ENCODE data around the gene PILRA. TPM values are rescaled to one million over a fixed set of nuclear protein-coding genes. Genes with fewer than 3 reads are reported as not detected.
"Not testable (repeated sequence)": the region's sequence is repeated elsewhere in the genome, so short reads cannot be mapped to it uniquely, and the experiment has no call there.

PILRA gene
- total RNA-seq, 1 donor from 2014 or later: 8.3 TPM

DNA sequence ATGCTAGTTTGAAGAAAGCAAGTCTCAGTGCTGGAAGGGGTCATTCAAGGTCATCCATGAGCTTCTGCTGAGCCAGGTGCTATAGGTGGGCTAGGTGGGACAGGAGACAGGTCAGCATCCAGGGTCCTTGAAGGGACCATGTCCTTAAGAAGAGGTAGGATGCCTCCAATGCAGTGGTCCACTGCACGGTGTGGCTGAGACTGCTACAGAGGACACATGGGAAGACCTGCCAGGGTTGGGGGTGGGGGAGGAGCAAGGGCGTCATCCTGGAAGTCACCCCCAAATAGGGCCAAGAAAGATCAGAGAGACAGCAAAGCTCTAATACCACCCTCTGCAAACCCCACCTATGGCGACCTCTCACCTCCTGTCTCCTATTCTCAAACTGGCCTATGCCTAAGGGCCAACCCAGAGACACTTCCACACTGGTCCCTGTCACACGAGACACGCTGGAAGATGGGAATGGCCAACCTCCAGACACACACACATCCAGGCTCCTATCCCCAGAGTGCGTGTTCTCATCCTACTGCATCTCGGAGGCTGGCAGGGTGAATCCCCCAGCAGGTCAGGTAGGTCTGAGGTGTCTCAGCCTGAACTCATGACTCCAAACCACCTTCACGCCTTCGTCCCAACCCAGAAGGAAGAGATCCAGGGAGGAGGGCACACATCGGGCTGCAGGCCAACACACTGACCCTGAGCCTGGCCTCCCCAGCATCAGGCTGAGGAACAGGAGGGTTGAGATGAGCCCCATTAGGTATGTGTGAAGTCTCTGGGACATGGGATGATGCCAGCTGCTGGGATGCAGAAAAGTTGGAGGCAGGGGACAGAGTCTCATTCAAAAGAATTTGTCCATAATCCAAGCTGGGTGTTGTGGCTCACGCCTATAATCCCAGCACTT lies 68.6 kb downstream of the PILRA start:
- TF ChIP-seq POLR2A (IDR thresholded peaks at IDR 0.05): no peak
- TF ChIP-seq CTCF (IDR thresholded peaks at IDR 0.05): no peak
- no peak for TF ChIP-seq POLR2AphosphoS5 (IDR thresholded peaks at IDR 0.05; ENCODE audit: insufficient read depth in 1 of 2, low read depth in 1 of 2)
- Histone ChIP-seq H3K4me3 (no peak overlapping the region), H3K36me3 (no peaks in the 10 kb centered on the region), H3K27me3 (no peaks in the 10 kb centered on the region), H3K9me3 (no peaks in the 10 kb centered on the region), H3K27ac (no peak overlapping the region), H3K4me1 (peaks cover 8% of the 10 kb centered on the region)
- intact Hi-C loops (cut with DNase I): no loop called here
- DNase-seq (ENCODE audit: extremely low spot score in 2 of 2): no peak

DNA sequence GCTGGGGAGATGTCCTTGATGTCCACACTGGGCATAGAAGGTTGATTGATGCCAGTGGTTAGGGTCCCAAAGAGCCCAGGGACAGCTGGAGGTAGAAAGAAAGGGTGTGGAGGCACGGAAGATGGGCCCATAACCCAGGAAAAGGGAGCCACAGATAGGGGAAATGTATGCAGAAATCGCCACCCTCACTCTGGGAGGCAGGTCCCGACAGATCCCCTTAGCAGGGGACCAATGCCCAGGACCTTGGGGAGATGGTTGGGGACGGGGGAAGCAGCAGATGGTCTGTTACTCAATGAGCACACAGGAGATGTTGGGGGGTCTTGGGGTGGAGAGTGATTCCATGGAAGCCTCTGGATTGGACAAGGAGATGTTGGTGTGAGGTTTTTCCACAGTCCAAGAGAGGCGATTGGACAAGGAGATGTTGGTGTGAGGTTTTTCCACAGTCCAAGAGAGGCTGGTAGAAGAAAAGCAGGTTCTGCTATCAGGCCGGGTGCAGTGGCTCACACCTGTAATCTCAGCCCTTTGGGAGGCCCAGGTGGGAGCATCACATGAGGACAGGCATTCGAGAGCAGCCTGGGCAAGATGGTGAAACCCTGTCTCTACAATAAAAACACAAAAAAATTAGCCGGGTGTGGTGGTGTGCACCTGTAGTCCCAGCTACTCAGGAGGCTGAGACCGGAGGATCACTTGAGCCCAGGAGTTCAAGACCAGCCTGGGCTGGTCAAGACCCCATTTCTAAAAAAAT lies 70.0 kb downstream of the PILRA start:
- intact Hi-C loops (cut with DNase I): no loop called here
- Histone ChIP-seq H3K4me1 (peaks cover 5% of the 10 kb centered on the region), H3K4me3 (no peak overlapping the region), H3K27me3 (no peaks in the 10 kb centered on the region), H3K9me3 (no peaks in the 10 kb centered on the region), H3K36me3 (no peaks in the 10 kb centered on the region), H3K27ac (peak overlapping the region; percentile 35)
- no peak for DNase-seq (ENCODE audit: extremely low spot score in 2 of 2)
- TF ChIP-seq CTCF (IDR thresholded peaks at IDR 0.05): no peak
- no peak for TF ChIP-seq POLR2A (IDR thresholded peaks at IDR 0.05)
- no peak for TF ChIP-seq POLR2AphosphoS5 (IDR thresholded peaks at IDR 0.05; ENCODE audit: insufficient read depth in 1 of 2, low read depth in 1 of 2)

DNA sequence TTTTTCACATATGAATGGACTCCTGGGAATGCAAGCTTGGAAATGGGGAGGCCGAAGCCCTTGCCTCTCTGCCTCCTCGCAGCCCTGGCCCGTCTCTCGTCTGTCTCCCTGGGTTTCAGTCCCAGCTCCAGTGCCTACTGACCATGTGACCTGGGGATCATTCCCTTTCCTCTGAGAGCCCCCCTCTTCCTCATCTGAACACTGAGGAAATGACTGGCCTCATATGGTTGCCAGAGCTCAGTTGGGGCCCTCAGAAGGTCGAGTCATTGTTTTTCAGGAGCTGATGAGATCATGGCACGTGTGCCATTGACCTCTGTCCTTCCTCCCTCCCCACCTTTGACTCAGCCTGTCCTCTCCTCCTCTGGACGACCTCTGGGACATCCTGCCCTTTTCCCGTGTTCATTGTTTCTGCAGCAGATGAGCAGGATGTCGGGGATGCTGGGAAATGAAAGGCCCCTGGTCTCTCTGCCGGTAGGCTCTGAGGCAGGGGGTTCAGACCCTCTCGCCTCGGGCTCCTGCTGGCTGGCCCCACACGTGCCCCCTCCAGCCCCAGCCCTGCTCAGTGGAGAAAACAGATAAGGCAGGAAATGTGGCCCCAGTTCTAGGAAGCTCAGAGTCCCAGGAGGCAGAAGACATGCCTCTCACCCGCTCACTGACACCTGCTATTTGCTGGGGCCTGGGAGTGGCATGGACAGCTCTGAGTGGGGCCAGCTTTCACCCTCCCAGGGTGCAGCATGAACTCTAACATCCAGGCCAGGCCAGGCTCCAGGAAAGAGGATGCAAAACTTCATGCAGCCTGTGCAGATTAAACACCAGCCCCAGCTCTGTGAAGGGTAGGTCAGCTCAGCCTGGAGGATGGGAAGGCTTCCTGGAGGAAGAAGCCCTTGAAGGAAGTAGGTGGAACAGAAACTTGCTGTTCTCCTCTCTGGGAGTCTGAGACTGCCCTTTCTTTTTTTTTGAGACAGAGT lies 71.3 kb downstream of the PILRA start:
- intact Hi-C loops (cut with DNase I): no loop called here

DNA sequence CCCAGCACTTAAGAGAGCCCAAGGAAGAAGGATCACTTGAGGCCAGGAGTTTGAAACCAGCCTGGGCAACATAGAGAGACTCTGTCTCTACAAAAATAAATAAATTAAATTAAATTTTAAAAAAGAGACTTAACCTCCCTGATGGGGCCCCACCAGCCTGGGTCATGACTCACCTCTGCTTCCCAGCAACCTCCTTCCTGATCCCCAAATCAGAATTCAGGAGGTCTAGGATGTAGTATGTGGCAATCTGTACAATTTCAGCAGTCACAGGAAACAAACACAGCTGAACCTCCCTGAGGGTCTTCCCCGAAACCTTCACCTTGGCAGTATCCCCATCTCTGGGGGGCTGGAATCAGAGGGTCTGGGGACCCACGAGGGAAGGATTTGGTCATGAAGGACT lies 72.8 kb downstream of the PILRA start:
- peak overlapping the region; percentile 38 for H3K27ac ChIP-seq
- no peaks in the 10 kb centered on the region for H3K27me3 ChIP-seq

More for the DNA sequence above, 71.3 kb downstream of the PILRA start:
- Histone ChIP-seq H3K9me3 (no peaks in the 10 kb centered on the region), H3K27ac (peak overlapping the region; percentile 38), H3K4me1 (peaks cover 5% of the 10 kb centered on the region), H3K4me3 (no peak overlapping the region), H3K27me3 (no peaks in the 10 kb centered on the region), H3K36me3 (no peaks in the 10 kb centered on the region)
- no peak for TF ChIP-seq POLR2A (IDR thresholded peaks at IDR 0.05)
- TF ChIP-seq CTCF (IDR thresholded peaks at IDR 0.05): no peak
- TF ChIP-seq POLR2AphosphoS5 (IDR thresholded peaks at IDR 0.05; ENCODE audit: insufficient read depth in 1 of 2, low read depth in 1 of 2): peak; percentile 28 to 62
- DNase-seq (ENCODE audit: extremely low spot score in 2 of 2): no peak

GRCh38 chr7:100447363-100447762 lies 74.1 kb downstream of the PILRA start:
- H3K4me1 ChIP-seq; H3K36me3 ChIP-seq; DNase-seq (ENCODE audit: extremely low spot score in 2 of 2); H3K27me3 ChIP-seq; H3K27ac ChIP-seq; H3K4me3 ChIP-seq; intact Hi-C loops (cut with DNase I); H3K9me3 ChIP-seq: not testable (repeated sequence)

More for the DNA sequence above, 72.8 kb downstream of the PILRA start:
- H3K36me3 ChIP-seq: no peaks in the 10 kb centered on the region
- H3K9me3 ChIP-seq: no peaks in the 10 kb centered on the region
- H3K4me1 ChIP-seq: peaks cover 10% of the 10 kb centered on the region
- intact Hi-C loops (cut with DNase I): no loop called here
- DNase-seq (ENCODE audit: extremely low spot score in 2 of 2): no peak
- no peak overlapping the region for H3K4me3 ChIP-seq
- no peak for TF ChIP-seq CTCF (IDR thresholded peaks at IDR 0.05)
- TF ChIP-seq POLR2AphosphoS5 (IDR thresholded peaks at IDR 0.05; ENCODE audit: insufficient read depth in 1 of 2, low read depth in 1 of 2): no peak
- TF ChIP-seq POLR2A (IDR thresholded peaks at IDR 0.05): no peak

All from vagina (tissue), 2 donors.